GM12878 (cell line): Measurements from ENCODE around the gene ASCC1.

Experiments used
- ASH2L ChIP-seq: fragments of 300-600, 200-600 bp; sonication (generic); IDR thresholded peaks from 2 replicates; pipeline ENCODE4 v1.6.1; 2017; ENCODE audit warnings: low read depth, mild to moderate bottlenecking, borderline replicate concordance
- FOXM1 ChIP-seq: IDR thresholded peaks from 2 replicates; pipeline ENCODE4 v1.6.1; 2012; ENCODE audit warnings: low read depth, mild to moderate bottlenecking, inconsistent platforms, low read length, moderate library complexity
- PAX5 ChIP-seq: IDR thresholded peaks from 2 replicates; pipeline ENCODE4 v1.6.1; 2011; ENCODE audit warnings: low read depth, low read length, borderline replicate concordance
- POLR2A ChIP-seq: IDR thresholded peaks from 2 replicates; pipeline ENCODE4 v1.6.1; 2011; ENCODE audit warnings: low read depth, mild to moderate bottlenecking, low read length
- POLR2AphosphoS5 ChIP-seq: IDR thresholded peaks from 2 replicates; pipeline ENCODE4 v1.6.1; 2011; ENCODE audit warnings: mild to moderate bottlenecking, low read length, inconsistent platforms
- TF ChIP-seq, protein P1 (sequence below): fragments of 150-350 bp; IDR thresholded peaks from 2 replicates; pipeline ENCODE4 v1.6.1; 2016; ENCODE audit warnings: low read depth, low read length
- TF ChIP-seq, protein P2 (sequence below): fragments of 450-650 bp; formaldehyde crosslinking; IDR thresholded peaks from 2 replicates; pipeline ENCODE4 v1.4.0; 2020; ENCODE audit warnings: mild to moderate bottlenecking, moderate library complexity
- TF ChIP-seq, protein P3 (sequence below): fragments of 450-650 bp; IDR thresholded peaks from 2 replicates; pipeline ENCODE4 v1.6.1; 2017; ENCODE audit warnings: mild to moderate bottlenecking

DNA sequence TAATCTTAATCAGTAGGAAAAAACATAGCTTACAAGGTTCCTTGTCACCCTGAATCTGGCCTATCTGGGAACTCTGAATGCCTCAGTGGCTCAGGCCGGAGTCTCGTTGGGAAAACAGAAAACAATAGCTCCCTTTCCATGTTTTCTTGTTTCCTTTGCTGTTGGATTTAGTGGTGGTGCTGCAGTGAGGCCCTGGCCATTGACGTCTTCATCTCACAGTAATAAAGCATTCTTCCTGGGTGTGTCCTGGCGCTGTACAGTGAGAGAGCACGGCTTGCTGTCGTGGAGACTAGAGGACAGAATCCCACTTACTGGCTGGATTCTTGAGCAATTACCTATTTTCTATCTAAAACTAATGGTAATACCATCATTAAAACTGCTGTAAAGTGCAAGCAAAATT, 126.5 kb downstream of the ASCC1 start:
- TF ChIP-seq, protein P1, sequence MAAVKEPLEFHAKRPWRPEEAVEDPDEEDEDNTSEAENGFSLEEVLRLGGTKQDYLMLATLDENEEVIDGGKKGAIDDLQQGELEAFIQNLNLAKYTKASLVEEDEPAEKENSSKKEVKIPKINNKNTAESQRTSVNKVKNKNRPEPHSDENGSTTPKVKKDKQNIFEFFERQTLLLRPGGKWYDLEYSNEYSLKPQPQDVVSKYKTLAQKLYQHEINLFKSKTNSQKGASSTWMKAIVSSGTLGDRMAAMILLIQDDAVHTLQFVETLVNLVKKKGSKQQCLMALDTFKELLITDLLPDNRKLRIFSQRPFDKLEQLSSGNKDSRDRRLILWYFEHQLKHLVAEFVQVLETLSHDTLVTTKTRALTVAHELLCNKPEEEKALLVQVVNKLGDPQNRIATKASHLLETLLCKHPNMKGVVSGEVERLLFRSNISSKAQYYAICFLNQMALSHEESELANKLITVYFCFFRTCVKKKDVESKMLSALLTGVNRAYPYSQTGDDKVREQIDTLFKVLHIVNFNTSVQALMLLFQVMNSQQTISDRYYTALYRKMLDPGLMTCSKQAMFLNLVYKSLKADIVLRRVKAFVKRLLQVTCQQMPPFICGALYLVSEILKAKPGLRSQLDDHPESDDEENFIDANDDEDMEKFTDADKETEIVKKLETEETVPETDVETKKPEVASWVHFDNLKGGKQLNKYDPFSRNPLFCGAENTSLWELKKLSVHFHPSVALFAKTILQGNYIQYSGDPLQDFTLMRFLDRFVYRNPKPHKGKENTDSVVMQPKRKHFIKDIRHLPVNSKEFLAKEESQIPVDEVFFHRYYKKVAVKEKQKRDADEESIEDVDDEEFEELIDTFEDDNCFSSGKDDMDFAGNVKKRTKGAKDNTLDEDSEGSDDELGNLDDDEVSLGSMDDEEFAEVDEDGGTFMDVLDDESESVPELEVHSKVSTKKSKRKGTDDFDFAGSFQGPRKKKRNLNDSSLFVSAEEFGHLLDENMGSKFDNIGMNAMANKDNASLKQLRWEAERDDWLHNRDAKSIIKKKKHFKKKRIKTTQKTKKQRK: no peak
- TF ChIP-seq, protein P2, sequence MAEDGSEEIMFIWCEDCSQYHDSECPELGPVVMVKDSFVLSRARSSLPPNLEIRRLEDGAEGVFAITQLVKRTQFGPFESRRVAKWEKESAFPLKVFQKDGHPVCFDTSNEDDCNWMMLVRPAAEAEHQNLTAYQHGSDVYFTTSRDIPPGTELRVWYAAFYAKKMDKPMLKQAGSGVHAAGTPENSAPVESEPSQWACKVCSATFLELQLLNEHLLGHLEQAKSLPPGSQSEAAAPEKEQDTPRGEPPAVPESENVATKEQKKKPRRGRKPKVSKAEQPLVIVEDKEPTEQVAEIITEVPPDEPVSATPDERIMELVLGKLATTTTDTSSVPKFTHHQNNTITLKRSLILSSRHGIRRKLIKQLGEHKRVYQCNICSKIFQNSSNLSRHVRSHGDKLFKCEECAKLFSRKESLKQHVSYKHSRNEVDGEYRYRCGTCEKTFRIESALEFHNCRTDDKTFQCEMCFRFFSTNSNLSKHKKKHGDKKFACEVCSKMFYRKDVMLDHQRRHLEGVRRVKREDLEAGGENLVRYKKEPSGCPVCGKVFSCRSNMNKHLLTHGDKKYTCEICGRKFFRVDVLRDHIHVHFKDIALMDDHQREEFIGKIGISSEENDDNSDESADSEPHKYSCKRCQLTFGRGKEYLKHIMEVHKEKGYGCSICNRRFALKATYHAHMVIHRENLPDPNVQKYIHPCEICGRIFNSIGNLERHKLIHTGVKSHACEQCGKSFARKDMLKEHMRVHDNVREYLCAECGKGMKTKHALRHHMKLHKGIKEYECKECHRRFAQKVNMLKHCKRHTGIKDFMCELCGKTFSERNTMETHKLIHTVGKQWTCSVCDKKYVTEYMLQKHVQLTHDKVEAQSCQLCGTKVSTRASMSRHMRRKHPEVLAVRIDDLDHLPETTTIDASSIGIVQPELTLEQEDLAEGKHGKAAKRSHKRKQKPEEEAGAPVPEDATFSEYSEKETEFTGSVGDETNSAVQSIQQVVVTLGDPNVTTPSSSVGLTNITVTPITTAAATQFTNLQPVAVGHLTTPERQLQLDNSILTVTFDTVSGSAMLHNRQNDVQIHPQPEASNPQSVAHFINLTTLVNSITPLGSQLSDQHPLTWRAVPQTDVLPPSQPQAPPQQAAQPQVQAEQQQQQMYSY (CRISPR knock-in tag): no peak
- no peak for TF ChIP-seq FOXM1
- no peak for TF ChIP-seq POLR2A
- TF ChIP-seq POLR2AphosphoS5: no peak
- TF ChIP-seq PAX5: no peak
- TF ChIP-seq, protein P3, sequence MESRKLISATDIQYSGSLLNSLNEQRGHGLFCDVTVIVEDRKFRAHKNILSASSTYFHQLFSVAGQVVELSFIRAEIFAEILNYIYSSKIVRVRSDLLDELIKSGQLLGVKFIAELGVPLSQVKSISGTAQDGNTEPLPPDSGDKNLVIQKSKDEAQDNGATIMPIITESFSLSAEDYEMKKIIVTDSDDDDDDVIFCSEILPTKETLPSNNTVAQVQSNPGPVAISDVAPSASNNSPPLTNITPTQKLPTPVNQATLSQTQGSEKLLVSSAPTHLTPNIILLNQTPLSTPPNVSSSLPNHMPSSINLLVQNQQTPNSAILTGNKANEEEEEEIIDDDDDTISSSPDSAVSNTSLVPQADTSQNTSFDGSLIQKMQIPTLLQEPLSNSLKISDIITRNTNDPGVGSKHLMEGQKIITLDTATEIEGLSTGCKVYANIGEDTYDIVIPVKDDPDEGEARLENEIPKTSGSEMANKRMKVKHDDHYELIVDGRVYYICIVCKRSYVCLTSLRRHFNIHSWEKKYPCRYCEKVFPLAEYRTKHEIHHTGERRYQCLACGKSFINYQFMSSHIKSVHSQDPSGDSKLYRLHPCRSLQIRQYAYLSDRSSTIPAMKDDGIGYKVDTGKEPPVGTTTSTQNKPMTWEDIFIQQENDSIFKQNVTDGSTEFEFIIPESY: no peak
- TF ChIP-seq ASH2L: no peak
